K562 (cell line): ENCODE measurements around the gene VMP1. TPM values are rescaled to one million over a fixed set of nuclear protein-coding genes. Genes with fewer than 3 reads are reported as not detected.

Experiments used
- ZNF77 ChIP-seq: fragments of 250-450 bp; sonication (Bioruptor Pico); IDR thresholded peaks from 2 replicates; pipeline ENCODE4 v1.5.0; 2020
- polyA plus RNA-seq, 8 experiments: library from polyadenylated mRNA; depleted of rRNA in 4 of 8; stranded (reverse) in 5 of 8; unstranded in 3 of 8; fragments of >200 nt; fragmentation: Nextera tagmentation in 2 of 8; fragmentation: Illumina TruSeq in 1 of 8; extraction: Ambion mirVana in 2 of 8; extraction: Trizol in 1 of 8; gene quantifications; 2 replicates each; pipeline versions ENCODE4 v1.2.1 to v1.2.3, GENCODE V29; 2011 to 2014; ENCODE audit warnings: inconsistent platforms in 1 of 8, missing spikeins in 1 of 8
- total RNA-seq, 7 experiments: library from RNA; depleted of rRNA in 6 of 7; stranded (reverse); fragments of >200 nt in 6 of 7; fragmentation: Illumina TruSeq in 2 of 7; extraction: Trizol in 2 of 7; gene quantifications; 2 replicates each; pipeline versions ENCODE4 v1.2.1 to v1.2.3, GENCODE V29; 2011 to 2021; ENCODE audit warnings: low replicate concordance in 1 of 7
- TF ChIP-seq, protein P1 (sequence below): fragments of 450-650 bp; IDR thresholded peaks from 2 replicates; pipeline ENCODE4 v1.6.1; 2017; ENCODE audit warnings: antibody characterized with exemption, mild to moderate bottlenecking
- TF ChIP-seq, protein P2 (sequence below): fragments of 450-650 bp; IDR thresholded peaks from 2 replicates; pipeline ENCODE4 v1.7.0; 2016; ENCODE audit warnings: borderline replicate concordance
- TF ChIP-seq, protein P3 (sequence below): sonication (generic); formaldehyde crosslinking; IDR thresholded peaks from 2 replicates; pipeline ENCODE4 v1.4.0; 2020; ENCODE audit warnings: mild to moderate bottlenecking, missing genetic modification reagents

Gene VMP1
- total and polyA plus RNA-seq, 9 of the 15 experiments (the other 6 are each of a cell fraction or from before 2014, with no cell fraction given) = 123 to 304 (median 151) TPM

DNA sequence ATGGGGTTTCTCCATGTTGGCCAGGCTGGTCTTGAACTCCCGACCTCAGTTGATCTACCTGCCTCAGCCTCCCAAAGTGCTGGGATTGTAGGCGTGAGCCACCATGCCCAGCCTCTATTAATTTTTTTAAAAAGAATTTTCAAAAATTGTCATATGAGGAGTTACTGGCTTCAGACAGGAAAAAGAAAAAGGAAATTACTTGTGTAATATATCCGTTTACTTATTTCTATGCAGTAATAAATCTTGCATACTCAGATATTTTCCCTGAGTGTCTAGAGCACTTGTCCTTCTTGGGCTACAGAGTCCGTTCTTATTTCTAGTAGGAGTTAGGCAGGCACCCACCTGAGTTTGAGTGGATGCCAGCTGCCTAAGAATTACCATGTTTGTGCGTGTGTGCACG, 85.8 kb downstream of the VMP1 start (continued):
- TF ChIP-seq, protein P1, sequence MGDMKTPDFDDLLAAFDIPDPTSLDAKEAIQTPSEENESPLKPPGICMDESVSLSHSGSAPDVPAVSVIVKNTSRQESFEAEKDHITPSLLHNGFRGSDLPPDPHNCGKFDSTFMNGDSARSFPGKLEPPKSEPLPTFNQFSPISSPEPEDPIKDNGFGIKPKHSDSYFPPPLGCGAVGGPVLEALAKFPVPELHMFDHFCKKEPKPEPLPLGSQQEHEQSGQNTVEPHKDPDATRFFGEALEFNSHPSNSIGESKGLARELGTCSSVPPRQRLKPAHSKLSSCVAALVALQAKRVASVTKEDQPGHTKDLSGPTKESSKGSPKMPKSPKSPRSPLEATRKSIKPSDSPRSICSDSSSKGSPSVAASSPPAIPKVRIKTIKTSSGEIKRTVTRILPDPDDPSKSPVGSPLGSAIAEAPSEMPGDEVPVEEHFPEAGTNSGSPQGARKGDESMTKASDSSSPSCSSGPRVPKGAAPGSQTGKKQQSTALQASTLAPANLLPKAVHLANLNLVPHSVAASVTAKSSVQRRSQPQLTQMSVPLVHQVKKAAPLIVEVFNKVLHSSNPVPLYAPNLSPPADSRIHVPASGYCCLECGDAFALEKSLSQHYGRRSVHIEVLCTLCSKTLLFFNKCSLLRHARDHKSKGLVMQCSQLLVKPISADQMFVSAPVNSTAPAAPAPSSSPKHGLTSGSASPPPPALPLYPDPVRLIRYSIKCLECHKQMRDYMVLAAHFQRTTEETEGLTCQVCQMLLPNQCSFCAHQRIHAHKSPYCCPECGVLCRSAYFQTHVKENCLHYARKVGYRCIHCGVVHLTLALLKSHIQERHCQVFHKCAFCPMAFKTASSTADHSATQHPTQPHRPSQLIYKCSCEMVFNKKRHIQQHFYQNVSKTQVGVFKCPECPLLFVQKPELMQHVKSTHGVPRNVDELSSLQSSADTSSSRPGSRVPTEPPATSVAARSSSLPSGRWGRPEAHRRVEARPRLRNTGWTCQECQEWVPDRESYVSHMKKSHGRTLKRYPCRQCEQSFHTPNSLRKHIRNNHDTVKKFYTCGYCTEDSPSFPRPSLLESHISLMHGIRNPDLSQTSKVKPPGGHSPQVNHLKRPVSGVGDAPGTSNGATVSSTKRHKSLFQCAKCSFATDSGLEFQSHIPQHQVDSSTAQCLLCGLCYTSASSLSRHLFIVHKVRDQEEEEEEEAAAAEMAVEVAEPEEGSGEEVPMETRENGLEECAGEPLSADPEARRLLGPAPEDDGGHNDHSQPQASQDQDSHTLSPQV = no peak
- TF ChIP-seq ZNF77 (CRISPR knock-in tag) = no peak
- TF ChIP-seq, protein P2, sequence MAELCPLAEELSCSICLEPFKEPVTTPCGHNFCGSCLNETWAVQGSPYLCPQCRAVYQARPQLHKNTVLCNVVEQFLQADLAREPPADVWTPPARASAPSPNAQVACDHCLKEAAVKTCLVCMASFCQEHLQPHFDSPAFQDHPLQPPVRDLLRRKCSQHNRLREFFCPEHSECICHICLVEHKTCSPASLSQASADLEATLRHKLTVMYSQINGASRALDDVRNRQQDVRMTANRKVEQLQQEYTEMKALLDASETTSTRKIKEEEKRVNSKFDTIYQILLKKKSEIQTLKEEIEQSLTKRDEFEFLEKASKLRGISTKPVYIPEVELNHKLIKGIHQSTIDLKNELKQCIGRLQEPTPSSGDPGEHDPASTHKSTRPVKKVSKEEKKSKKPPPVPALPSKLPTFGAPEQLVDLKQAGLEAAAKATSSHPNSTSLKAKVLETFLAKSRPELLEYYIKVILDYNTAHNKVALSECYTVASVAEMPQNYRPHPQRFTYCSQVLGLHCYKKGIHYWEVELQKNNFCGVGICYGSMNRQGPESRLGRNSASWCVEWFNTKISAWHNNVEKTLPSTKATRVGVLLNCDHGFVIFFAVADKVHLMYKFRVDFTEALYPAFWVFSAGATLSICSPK = no peak
- TF ChIP-seq, protein P3, sequence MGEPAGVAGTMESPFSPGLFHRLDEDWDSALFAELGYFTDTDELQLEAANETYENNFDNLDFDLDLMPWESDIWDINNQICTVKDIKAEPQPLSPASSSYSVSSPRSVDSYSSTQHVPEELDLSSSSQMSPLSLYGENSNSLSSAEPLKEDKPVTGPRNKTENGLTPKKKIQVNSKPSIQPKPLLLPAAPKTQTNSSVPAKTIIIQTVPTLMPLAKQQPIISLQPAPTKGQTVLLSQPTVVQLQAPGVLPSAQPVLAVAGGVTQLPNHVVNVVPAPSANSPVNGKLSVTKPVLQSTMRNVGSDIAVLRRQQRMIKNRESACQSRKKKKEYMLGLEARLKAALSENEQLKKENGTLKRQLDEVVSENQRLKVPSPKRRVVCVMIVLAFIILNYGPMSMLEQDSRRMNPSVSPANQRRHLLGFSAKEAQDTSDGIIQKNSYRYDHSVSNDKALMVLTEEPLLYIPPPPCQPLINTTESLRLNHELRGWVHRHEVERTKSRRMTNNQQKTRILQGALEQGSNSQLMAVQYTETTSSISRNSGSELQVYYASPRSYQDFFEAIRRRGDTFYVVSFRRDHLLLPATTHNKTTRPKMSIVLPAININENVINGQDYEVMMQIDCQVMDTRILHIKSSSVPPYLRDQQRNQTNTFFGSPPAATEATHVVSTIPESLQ (CRISPR knock-in tag) = no peak
